WERI-Rb-1 (cell line): ENCODE results near the gene SLC41A3.

ENCODE experiments used
- DNase-seq: peaks from one replicate; pipeline ENCODE4 v3.0.0-alpha.2; 2020
- H3K27ac ChIP-seq: fragments of 250-450 bp; sonication (Bioruptor Pico); 2 replicates; pipeline ENCODE4 v1.5.1; 2020; ENCODE audit warnings: mild to moderate bottlenecking, moderate library complexity
- H3K27me3 ChIP-seq: fragments of 250-450 bp; sonication (Bioruptor Pico); 2 replicates; pipeline ENCODE4 v1.5.1; 2021; ENCODE audit warnings: mild to moderate bottlenecking, low read depth, moderate library complexity; ENCODE audit not compliant: insufficient read depth, severe bottlenecking
- H3K36me3 ChIP-seq: fragments of 250-450 bp; sonication (Bioruptor Pico); 2 replicates; pipeline ENCODE4 v1.5.1; 2020; ENCODE audit warnings: mild to moderate bottlenecking, moderate library complexity
- H3K4me3 ChIP-seq: 2 replicates; pipeline ENCODE4 v1.5.1; 2011; ENCODE audit warnings: low read depth, mild to moderate bottlenecking, control low read depth, low read length
- H3K9me3 ChIP-seq: fragments of 250-450 bp; sonication (Bioruptor Pico); 2 replicates; pipeline ENCODE4 v1.5.1; 2021; ENCODE audit warnings: mild to moderate bottlenecking, moderate library complexity; ENCODE audit not compliant: severe bottlenecking
- CTCF ChIP-seq: IDR thresholded peaks from 2 replicates; pipeline ENCODE4 v1.5.1; 2011; ENCODE audit warnings: low read depth, mild to moderate bottlenecking, control low read depth, inconsistent platforms, low read length

SLC41A3 gene

GRCh38 chr3:126107203-126107939, 23.4 kb upstream of the SLC41A3 start:
- Histone ChIP-seq H3K4me3 (no peak overlapping the region), H3K36me3 (no peaks in the 10 kb centered on the region), H3K9me3 (no peaks in the 10 kb centered on the region), H3K27ac (no peak overlapping the region), H3K27me3 (no peaks in the 10 kb centered on the region)
- TF ChIP-seq CTCF: no peak
- DNase-seq: no peak

DNA sequence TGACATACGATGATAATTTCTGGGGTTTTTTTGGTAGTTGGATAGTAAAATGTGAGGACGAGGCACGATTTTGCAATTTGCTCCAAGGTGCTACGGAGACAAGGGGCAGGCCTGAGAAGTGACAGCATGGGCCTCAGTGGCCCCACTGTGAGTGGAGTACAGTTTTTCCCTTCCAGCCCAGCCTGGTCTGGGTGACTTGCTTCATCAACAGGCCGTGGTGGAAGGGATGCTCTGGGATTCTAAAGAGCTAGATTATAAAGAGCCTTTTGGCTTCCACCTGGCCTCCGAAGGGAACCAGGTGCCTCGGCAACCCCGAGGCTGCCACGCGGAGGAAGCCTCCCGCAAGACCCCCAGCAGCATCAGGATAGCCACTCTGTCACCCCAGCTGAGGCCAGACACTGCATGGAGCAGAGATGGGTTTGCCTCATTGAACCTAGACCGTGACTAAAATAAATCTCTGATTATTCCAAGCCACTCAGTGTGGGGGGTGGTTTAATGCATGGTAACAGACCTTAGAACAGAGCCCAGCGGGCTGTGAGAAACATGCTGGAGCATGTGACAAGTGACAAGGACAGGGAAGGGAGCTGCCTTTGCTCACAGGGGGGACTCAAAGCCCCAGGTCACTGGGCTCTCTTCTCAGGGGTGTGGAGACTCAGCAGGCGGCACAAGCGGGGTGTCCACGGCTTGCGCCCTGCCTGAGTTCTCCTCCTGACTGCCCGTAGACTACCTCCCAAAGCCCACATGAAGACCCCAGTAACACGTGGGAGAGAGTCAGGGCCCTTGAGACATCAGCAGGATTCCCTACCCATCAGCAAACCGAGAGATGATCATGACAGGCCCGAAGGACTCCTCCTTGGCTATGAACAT, 22.6 kb upstream of the SLC41A3 start:
- no peak for DNase-seq
- H3K4me3 ChIP-seq: no peak overlapping the region
- no peaks in the 10 kb centered on the region for H3K27me3 ChIP-seq
- TF ChIP-seq CTCF: no peak
- H3K36me3 ChIP-seq: no peaks in the 10 kb centered on the region
- no peak overlapping the region for H3K27ac ChIP-seq
- no peaks in the 10 kb centered on the region for H3K9me3 ChIP-seq

DNA sequence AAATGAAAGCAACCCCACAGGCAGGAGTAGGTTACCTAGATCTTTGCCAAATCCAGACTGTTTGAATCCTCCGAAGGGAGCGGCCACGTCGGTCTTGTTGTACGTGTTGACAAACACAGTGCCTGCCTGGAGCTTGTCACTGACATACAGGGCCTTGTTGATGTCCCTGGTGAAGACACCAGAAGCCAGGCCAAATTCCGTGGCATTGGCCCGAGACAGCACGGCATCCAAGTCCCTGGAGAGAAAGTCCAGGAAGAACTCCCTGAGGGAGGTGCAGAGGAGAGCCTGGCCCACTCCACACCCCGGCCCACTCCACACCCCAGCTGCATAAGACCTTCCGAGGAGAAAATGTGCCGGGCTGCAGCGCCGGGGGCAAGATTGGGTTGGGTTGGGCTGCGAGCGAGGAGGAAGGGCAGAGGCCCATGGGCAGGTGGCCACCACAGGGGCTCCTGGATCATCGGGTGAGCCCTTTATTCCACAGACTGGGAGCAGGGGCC, 21.8 kb upstream of the SLC41A3 start:
- Histone ChIP-seq H3K9me3 (no peaks in the 10 kb centered on the region), H3K4me3 (no peak overlapping the region), H3K27ac (no peak overlapping the region), H3K36me3 (no peaks in the 10 kb centered on the region), H3K27me3 (no peaks in the 10 kb centered on the region)
- no peak for DNase-seq
- no peak for TF ChIP-seq CTCF

DNA sequence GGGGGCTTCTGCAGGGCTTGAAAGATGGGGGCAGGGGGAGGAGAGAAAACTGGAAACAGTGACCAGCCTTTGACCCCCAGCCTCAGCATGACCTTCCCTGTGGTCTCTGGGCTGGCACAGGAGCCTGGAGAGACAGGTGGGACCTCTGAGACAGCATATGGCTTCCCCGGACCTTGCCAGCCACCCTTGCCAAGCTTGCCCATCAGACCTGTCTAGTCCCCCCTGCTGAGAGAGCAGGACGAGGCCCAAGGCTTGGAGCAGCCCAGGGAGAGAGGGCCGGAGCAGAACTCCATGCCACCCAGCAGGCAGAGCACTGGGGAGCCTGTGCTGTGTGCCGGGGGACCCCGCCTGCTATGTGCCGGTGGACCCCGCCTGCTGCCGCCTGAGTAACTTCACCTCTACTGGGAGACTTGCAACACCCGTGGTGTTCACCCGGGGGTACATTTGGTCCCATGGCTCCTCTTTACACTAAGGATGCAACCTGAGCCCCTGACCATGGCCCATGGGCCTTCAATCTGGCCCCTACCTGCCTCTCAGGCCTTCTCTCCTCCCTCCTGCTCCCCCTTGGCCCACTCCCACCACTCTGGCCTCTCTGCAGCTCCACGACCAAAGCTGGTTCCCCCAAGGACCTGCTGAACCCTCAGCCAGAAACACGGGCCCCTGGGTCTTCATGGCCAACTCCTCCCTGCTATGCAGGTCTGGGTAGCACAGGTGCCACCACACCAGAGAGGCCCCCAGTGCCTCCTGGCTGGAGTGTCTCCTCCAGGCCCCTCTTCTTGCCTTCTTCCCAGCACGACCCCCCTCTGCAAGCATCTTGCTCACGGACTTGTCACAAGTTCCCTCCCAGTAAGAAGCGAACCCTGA, 21.1 kb upstream of the SLC41A3 start:
- Histone ChIP-seq H3K4me3 (no peak overlapping the region), H3K36me3 (no peaks in the 10 kb centered on the region), H3K9me3 (no peaks in the 10 kb centered on the region), H3K27ac (no peak overlapping the region), H3K27me3 (no peaks in the 10 kb centered on the region)
- no peak for TF ChIP-seq CTCF
- no peak for DNase-seq

DNA sequence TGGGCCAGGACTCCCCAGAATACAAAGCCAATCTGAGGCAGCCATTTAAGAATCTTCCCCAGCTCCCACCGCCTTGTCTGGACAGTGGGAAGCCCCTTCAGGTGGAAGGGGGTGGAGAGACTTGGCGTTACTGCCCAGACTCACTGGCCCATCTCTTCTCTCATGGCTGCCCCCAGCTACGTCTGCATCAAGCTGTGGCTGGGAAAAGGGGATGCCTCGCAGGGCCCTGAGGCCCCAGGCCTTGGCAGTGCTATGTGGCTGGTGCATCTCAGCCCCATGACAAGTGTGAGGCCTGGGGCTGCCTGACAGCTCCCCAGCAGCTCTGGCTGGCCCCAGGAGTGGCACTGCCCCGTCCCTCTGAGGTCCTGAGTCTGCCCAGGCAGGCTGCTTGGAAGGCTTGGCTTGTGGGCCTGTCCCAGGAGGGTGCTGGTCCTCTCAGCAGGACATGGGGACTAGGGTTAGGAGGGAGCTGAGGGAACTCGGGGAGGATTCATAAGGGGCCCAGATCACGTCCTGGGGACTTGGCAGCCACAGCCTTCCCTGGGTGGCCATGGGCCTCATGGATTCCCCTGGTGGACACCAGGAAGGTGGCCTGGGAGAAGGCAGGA, 20.2 kb upstream of the SLC41A3 start:
- no peak for TF ChIP-seq CTCF
- Histone ChIP-seq H3K36me3 (no peaks in the 10 kb centered on the region), H3K27ac (no peak overlapping the region), H3K27me3 (no peaks in the 10 kb centered on the region), H3K4me3 (no peak overlapping the region), H3K9me3 (no peaks in the 10 kb centered on the region)
- DNase-seq: no peak
